Measurements from ENCODE around the gene ATF7IP.

Gene ATF7IP

GRCh38 chr12:14379508-14379907 is 14.0 kb downstream of the ATF7IP start:
- H3K4me3 ChIP-seq (ENCODE audit: low read length) = no peak overlapping the region
- no peaks in the 10 kb centered on the region for H3K36me3 ChIP-seq (ENCODE audit: insufficient read depth, low read length)
- H3K4me1 ChIP-seq (ENCODE audit: control insufficient read depth, insufficient read depth, low read length) = peaks cover 6% of the 10 kb centered on the region
- H3K4me2 ChIP-seq (ENCODE audit: low read length) = no peak overlapping the region
- H3K27me3 ChIP-seq (ENCODE audit: control insufficient read depth, insufficient read depth, low read length) = no peaks in the 10 kb centered on the region
- peaks cover 14% of the 10 kb centered on the region for H3K9me3 ChIP-seq (replicated peaks; ENCODE audit: low read length)
- H3K9ac ChIP-seq (ENCODE audit: low read depth, low read length) = no peak overlapping the region

- H3K9me3 ChIP-seq (replicated peaks; ENCODE audit: low read length) = peaks cover 3% of the 10 kb centered on the region
- H3K4me3 ChIP-seq (ENCODE audit: low read length) = peak overlapping the region; percentile 48
- H3K36me3 ChIP-seq (ENCODE audit: insufficient read depth, low read length) = no peaks in the 10 kb centered on the region
- peak overlapping the region; percentile 65 for H3K9ac ChIP-seq (ENCODE audit: low read depth, low read length)
- H3K4me2 ChIP-seq (ENCODE audit: low read length) = peak overlapping the region; percentile 72
- H3K4me1 ChIP-seq (ENCODE audit: control insufficient read depth, insufficient read depth, low read length) = peaks cover 22% of the 10 kb centered on the region
- no peaks in the 10 kb centered on the region for H3K27me3 ChIP-seq (ENCODE audit: control insufficient read depth, insufficient read depth, low read length)
These were observed 19.5 kb downstream of the ATF7IP start for GRCh38 chr12:14384783-14385638.

- H3K27me3 ChIP-seq (ENCODE audit: control insufficient read depth, insufficient read depth, low read length) = no peaks in the 10 kb centered on the region
- no peaks in the 10 kb centered on the region for H3K36me3 ChIP-seq (ENCODE audit: insufficient read depth, low read length)
- no peak overlapping the region for H3K4me3 ChIP-seq (ENCODE audit: low read length)
- no peak overlapping the region for H3K9ac ChIP-seq (ENCODE audit: low read depth, low read length)
- H3K4me2 ChIP-seq (ENCODE audit: low read length) = no peak overlapping the region
- H3K4me1 ChIP-seq (ENCODE audit: control insufficient read depth, insufficient read depth, low read length) = peaks cover 22% of the 10 kb centered on the region
- no peaks in the 10 kb centered on the region for H3K9me3 ChIP-seq (replicated peaks; ENCODE audit: low read length)
These were observed 21.9 kb downstream of the ATF7IP start for GRCh38 chr12:14387219-14387871.

- Histone ChIP-seq H3K4me2 (ENCODE audit: low read length) (no peak overlapping the region), H3K9me3 (replicated peaks; ENCODE audit: low read length) (no peaks in the 10 kb centered on the region), H3K36me3 (ENCODE audit: insufficient read depth, low read length) (no peaks in the 10 kb centered on the region), H3K4me3 (ENCODE audit: low read length) (no peak overlapping the region), H3K27me3 (ENCODE audit: control insufficient read depth, insufficient read depth, low read length) (no peaks in the 10 kb centered on the region), H3K4me1 (ENCODE audit: control insufficient read depth, insufficient read depth, low read length) (peaks cover 28% of the 10 kb centered on the region), H3K9ac (ENCODE audit: low read depth, low read length) (no peak overlapping the region)
These were observed 25.0 kb downstream of the ATF7IP start for GRCh38 chr12:14390449-14390848.

GRCh38 chr12:14390870-14391530 is 25.5 kb downstream of the ATF7IP start:
- H3K4me3 ChIP-seq (ENCODE audit: low read length) = no peak overlapping the region
- peaks cover 26% of the 10 kb centered on the region for H3K4me1 ChIP-seq (ENCODE audit: control insufficient read depth, insufficient read depth, low read length)
- H3K9me3 ChIP-seq (replicated peaks; ENCODE audit: low read length) = no peaks in the 10 kb centered on the region
- H3K36me3 ChIP-seq (ENCODE audit: insufficient read depth, low read length) = no peaks in the 10 kb centered on the region
- H3K27me3 ChIP-seq (ENCODE audit: control insufficient read depth, insufficient read depth, low read length) = no peaks in the 10 kb centered on the region
- no peak overlapping the region for H3K4me2 ChIP-seq (ENCODE audit: low read length)
- no peak overlapping the region for H3K9ac ChIP-seq (ENCODE audit: low read depth, low read length)

- Histone ChIP-seq H3K4me3 (ENCODE audit: low read length) (peak overlapping the region; percentile 12), H3K4me1 (ENCODE audit: control insufficient read depth, insufficient read depth, low read length) (peaks cover 20% of the 10 kb centered on the region), H3K9me3 (replicated peaks; ENCODE audit: low read length) (no peaks in the 10 kb centered on the region)
These were observed 28.3 kb downstream of the ATF7IP start for GRCh38 chr12:14393751-14394150.

GRCh38 chr12:14394317-14395073 is 29.0 kb downstream of the ATF7IP start:
- Histone ChIP-seq H3K36me3 (ENCODE audit: insufficient read depth, low read length) (no peaks in the 10 kb centered on the region), H3K4me2 (ENCODE audit: low read length) (peak overlapping the region; percentile 11), H3K27me3 (ENCODE audit: control insufficient read depth, insufficient read depth, low read length) (no peaks in the 10 kb centered on the region), H3K4me3 (ENCODE audit: low read length) (peak overlapping the region; percentile 12), H3K4me1 (ENCODE audit: control insufficient read depth, insufficient read depth, low read length) (peaks cover 20% of the 10 kb centered on the region), H3K9me3 (replicated peaks; ENCODE audit: low read length) (no peaks in the 10 kb centered on the region), H3K9ac (ENCODE audit: low read depth, low read length) (peak overlapping the region; percentile 8)

More at GRCh38 chr12:14393751-14394150, 28.3 kb downstream of the ATF7IP start:
- H3K9ac ChIP-seq (ENCODE audit: low read depth, low read length) = peak overlapping the region; percentile 8
- H3K36me3 ChIP-seq (ENCODE audit: insufficient read depth, low read length) = no peaks in the 10 kb centered on the region
- H3K27me3 ChIP-seq (ENCODE audit: control insufficient read depth, insufficient read depth, low read length) = no peaks in the 10 kb centered on the region
- peak overlapping the region; percentile 11 for H3K4me2 ChIP-seq (ENCODE audit: low read length)

GRCh38 chr12:14395074-14395778 is 29.7 kb downstream of the ATF7IP start:
- no peak overlapping the region for H3K4me3 ChIP-seq (ENCODE audit: low read length)
- peaks cover 20% of the 10 kb centered on the region for H3K4me1 ChIP-seq (ENCODE audit: control insufficient read depth, insufficient read depth, low read length)
- peak overlapping the region; percentile 11 for H3K4me2 ChIP-seq (ENCODE audit: low read length)
- no peaks in the 10 kb centered on the region for H3K36me3 ChIP-seq (ENCODE audit: insufficient read depth, low read length)
- no peak overlapping the region for H3K9ac ChIP-seq (ENCODE audit: low read depth, low read length)
- H3K27me3 ChIP-seq (ENCODE audit: control insufficient read depth, insufficient read depth, low read length) = no peaks in the 10 kb centered on the region
- H3K9me3 ChIP-seq (replicated peaks; ENCODE audit: low read length) = no peaks in the 10 kb centered on the region

GRCh38 chr12:14396071-14396470 is 30.6 kb downstream of the ATF7IP start:
- Histone ChIP-seq H3K4me1 (ENCODE audit: control insufficient read depth, insufficient read depth, low read length) (peaks cover 20% of the 10 kb centered on the region), H3K4me2 (ENCODE audit: low read length) (no peak overlapping the region), H3K9ac (ENCODE audit: low read depth, low read length) (no peak overlapping the region), H3K27me3 (ENCODE audit: control insufficient read depth, insufficient read depth, low read length) (no peaks in the 10 kb centered on the region), H3K4me3 (ENCODE audit: low read length) (no peak overlapping the region), H3K9me3 (replicated peaks; ENCODE audit: low read length) (no peaks in the 10 kb centered on the region), H3K36me3 (ENCODE audit: insufficient read depth, low read length) (no peaks in the 10 kb centered on the region)

GRCh38 chr12:14399871-14400270 is 34.4 kb downstream of the ATF7IP start:
- peak overlapping the region; percentile 50 for H3K4me2 ChIP-seq (ENCODE audit: low read length)
- no peak overlapping the region for H3K4me3 ChIP-seq (ENCODE audit: low read length)
- no peak overlapping the region for H3K9ac ChIP-seq (ENCODE audit: low read depth, low read length)

More at GRCh38 chr12:14399871-14400270, 34.4 kb downstream of the ATF7IP start:
- no peaks in the 10 kb centered on the region for H3K36me3 ChIP-seq (ENCODE audit: insufficient read depth, low read length)
- no peaks in the 10 kb centered on the region for H3K27me3 ChIP-seq (ENCODE audit: control insufficient read depth, insufficient read depth, low read length)
- H3K9me3 ChIP-seq (replicated peaks; ENCODE audit: low read length) = no peaks in the 10 kb centered on the region
- peaks cover 17% of the 10 kb centered on the region for H3K4me1 ChIP-seq (ENCODE audit: control insufficient read depth, insufficient read depth, low read length)
